Duodenal mucosa (tissue), 2 donors: ENCODE results near the gene DDX24.

Experiments
- H3K27ac ChIP-seq: one replicate; pipeline ENCODE4 v1.7.0; 2013; ENCODE audit warnings: low read depth, low read length
- H3K27me3 ChIP-seq, 2 donors: one replicate each; pipeline ENCODE4 v1.7.0; 2013; ENCODE audit warnings: low read length in 2 of 2, control low read depth in 1 of 2; ENCODE audit not compliant: insufficient read depth in 2 of 2, control insufficient read depth in 1 of 2
- H3K36me3 ChIP-seq, 2 donors: one replicate each; pipeline ENCODE4 v1.7.0; 2013; ENCODE audit warnings: low read length in 2 of 2, control low read depth in 1 of 2; ENCODE audit not compliant: insufficient read depth in 2 of 2, control insufficient read depth in 1 of 2
- H3K4me1 ChIP-seq, 2 donors: one replicate each; pipeline ENCODE4 v1.7.0; 2013; ENCODE audit warnings: low read length in 2 of 2, control low read depth in 1 of 2; ENCODE audit not compliant: insufficient read depth in 2 of 2, control insufficient read depth in 1 of 2
- H3K4me3 ChIP-seq, 2 donors: one replicate each; pipeline ENCODE4 v1.7.0; 2013; ENCODE audit warnings: low read length in 2 of 2, low read depth in 1 of 2
- H3K9ac ChIP-seq, 2 donors: one replicate each; pipeline ENCODE4 v1.7.0; 2013; ENCODE audit warnings: low read length in 2 of 2, low read depth in 1 of 2
- H3K9me3 ChIP-seq, 2 donors: one replicate each; pipeline ENCODE4 v1.7.0; 2013; ENCODE audit warnings: low read length in 2 of 2, control low read depth in 1 of 2; ENCODE audit not compliant: control insufficient read depth in 1 of 2

Gene DDX24

GRCh38 chr14:94104731-94105130 is 23.7 kb upstream of the DDX24 start:
- Histone ChIP-seq H3K4me1 (peaks cover 0 to under 1% of the 10 kb centered on the region in 2 donors), H3K36me3 (no peaks in the 10 kb centered on the region), H3K9me3 (no peaks in the 10 kb centered on the region), H3K27ac (no peak overlapping the region), H3K4me3 (no peak overlapping the region), H3K9ac (no peak overlapping the region), H3K27me3 (no peaks in the 10 kb centered on the region)

GRCh38 chr14:94103554-94104150 is 22.6 kb upstream of the DDX24 start:
- no peak overlapping the region for H3K9ac ChIP-seq
- no peaks in the 10 kb centered on the region for H3K4me1 ChIP-seq
- no peaks in the 10 kb centered on the region for H3K9me3 ChIP-seq
- no peak overlapping the region for H3K27ac ChIP-seq
- no peak overlapping the region for H3K4me3 ChIP-seq
- H3K27me3 ChIP-seq = no peaks in the 10 kb centered on the region
- no peaks in the 10 kb centered on the region for H3K36me3 ChIP-seq

DNA sequence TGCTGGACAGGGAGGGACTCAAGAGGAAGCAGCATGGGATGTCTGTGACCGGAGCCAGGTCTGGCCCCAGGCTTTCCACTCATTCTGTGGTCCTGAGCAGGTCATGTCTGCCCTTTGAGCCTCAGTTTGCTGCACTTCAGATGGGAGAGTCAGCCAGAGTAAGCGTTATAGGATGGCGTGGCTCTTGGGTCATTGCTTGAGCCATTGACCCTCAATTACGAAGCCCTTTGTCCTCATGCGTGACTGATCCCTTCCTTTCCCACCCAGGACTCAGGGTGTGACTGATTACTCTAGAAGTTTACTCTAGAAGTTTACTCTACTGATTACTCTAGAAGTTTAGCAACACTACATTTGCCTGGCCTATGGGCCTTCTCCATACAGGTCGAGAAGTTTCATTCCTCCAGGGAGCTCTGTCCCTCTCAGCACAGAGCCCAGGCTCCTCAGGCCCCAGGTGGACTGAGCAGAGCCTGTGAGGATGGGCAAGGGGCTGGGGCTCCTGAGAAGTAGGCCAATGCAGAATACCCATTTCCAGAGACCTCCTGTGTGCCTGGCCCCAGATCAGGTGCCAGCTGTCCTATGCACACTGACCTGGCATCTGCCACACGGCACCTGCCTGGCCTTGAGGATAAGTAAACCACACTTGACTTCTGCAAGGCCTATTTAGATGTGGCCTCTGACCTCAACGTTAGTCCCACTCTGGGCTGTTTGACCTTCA is 21.9 kb upstream of the DDX24 start:
- Histone ChIP-seq H3K4me1 (no peaks in the 10 kb centered on the region), H3K9ac (no peak overlapping the region), H3K27ac (no peak overlapping the region), H3K9me3 (no peaks in the 10 kb centered on the region), H3K36me3 (no peaks in the 10 kb centered on the region), H3K4me3 (no peak overlapping the region), H3K27me3 (no peaks in the 10 kb centered on the region)

DNA sequence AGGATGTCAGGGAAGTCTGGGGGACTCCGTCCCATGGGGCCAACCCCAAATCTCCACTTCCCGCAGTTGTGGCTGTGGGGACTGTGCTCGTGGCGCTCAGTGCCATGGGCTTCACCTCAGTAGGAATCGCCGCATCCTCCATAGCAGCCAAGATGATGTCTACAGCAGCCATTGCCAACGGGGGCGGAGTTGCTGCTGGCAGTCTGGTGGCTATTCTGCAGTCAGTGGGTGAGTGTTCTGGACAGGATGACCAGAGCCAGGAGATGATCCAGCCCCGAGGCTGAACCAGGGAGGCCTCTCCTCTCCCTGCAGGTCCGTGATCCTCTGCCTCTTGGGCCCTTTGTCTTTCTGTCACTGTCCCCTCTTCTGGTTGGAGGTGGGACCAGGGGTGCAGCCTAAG is 20.7 kb upstream of the DDX24 start:
- no peaks in the 10 kb centered on the region for H3K4me1 ChIP-seq
- no peak overlapping the region for H3K4me3 ChIP-seq
- no peak overlapping the region for H3K27ac ChIP-seq
- H3K27me3 ChIP-seq = no peaks in the 10 kb centered on the region
- no peaks in the 10 kb centered on the region for H3K36me3 ChIP-seq
- no peak overlapping the region for H3K9ac ChIP-seq
- no peaks in the 10 kb centered on the region for H3K9me3 ChIP-seq

- Histone ChIP-seq H3K36me3 (no peaks in the 10 kb centered on the region), H3K9me3 (no peaks in the 10 kb centered on the region), H3K4me1 (no peaks in the 10 kb centered on the region), H3K27me3 (no peaks in the 10 kb centered on the region), H3K9ac (no peak overlapping the region), H3K4me3 (no peak overlapping the region), H3K27ac (no peak overlapping the region)
Observed at GRCh38 chr14:94100847-94101246, 19.8 kb upstream of the DDX24 start.

DNA sequence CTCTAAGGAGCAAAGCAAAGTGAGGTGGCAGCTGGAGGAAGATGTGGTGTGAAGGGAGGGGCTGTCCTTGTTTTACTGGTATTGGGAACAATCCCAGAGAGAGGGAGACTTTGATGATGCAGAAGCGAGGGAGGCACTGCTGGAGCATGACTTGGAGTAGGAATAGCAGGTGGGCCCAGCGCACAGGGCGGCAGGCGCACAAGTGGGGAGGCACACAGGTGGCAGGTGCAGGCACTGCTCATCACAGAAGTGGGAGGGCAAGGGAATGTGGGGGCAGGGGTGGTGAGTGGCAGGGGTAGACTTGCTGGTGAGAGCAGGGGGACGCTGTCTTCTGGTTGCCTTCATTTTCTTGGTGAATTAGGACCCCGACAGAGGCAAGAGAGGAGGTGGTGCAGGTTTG is 18.0 kb upstream of the DDX24 start:
- Histone ChIP-seq H3K27ac (no peak overlapping the region), H3K27me3 (no peaks in the 10 kb centered on the region), H3K4me1 (no peaks in the 10 kb centered on the region), H3K4me3 (no peak overlapping the region), H3K9ac (no peak overlapping the region), H3K9me3 (no peaks in the 10 kb centered on the region), H3K36me3 (no peaks in the 10 kb centered on the region)

DNA sequence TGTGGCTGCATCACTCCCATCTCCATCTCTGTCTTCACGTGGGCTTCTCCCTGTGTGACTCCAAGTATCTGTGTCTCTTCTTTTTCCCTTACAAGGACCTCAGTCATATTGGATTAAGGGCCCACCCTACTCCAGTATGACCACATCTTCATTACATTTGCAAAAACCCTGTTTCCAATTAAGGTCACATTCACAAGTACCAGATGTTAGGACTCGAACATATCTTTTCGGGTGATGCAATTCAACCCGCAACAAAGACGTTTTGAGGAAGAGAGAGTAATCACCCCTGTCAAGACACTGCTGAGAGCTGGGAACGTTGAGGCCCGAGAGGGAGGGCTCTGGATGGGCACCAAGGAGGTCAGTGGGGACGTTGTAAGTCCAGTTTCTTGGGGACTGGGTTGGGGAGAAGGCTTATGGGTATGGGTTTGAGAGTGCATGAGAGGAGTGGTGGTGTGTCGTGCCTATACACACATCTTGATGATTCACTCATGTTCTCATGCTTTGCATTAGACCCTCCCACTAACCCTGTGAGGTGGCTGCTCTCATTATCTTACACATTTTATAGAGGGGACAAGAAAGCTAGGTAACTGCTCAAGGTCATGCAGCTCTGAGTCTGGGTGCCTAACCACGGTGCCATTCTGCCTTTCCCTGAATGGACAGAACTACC is 17.5 kb upstream of the DDX24 start:
- no peak overlapping the region for H3K4me3 ChIP-seq
- no peaks in the 10 kb centered on the region for H3K27me3 ChIP-seq
- H3K9me3 ChIP-seq = no peaks in the 10 kb centered on the region
- H3K9ac ChIP-seq = no peak overlapping the region
- H3K36me3 ChIP-seq = no peaks in the 10 kb centered on the region
- H3K4me1 ChIP-seq = no peaks in the 10 kb centered on the region
- no peak overlapping the region for H3K27ac ChIP-seq

DNA sequence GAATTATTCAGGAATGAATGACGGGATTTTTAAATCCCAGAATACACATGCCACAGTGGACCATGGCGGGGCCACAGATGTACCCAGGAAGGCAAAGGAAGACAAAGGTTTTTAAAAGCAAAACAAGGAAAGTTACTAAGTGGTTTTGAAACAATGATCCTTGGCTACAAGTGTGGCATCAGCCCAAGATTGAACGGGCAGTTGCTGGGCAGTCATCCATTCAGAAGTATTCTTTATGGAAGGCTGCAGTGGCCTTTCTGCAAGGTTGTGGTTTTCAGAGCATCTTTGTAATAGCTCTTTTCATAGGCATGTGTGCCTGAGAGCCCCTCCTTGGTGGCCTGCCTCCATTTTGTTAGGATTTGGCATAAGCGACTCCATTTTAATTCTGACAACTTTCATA is 16.1 kb upstream of the DDX24 start:
- no peaks in the 10 kb centered on the region for H3K27me3 ChIP-seq
- no peaks in the 10 kb centered on the region for H3K9me3 ChIP-seq
- H3K27ac ChIP-seq = no peak overlapping the region
- no peaks in the 10 kb centered on the region for H3K36me3 ChIP-seq
- H3K9ac ChIP-seq = no peak overlapping the region
- no peaks in the 10 kb centered on the region for H3K4me1 ChIP-seq
- H3K4me3 ChIP-seq = no peak overlapping the region

DNA sequence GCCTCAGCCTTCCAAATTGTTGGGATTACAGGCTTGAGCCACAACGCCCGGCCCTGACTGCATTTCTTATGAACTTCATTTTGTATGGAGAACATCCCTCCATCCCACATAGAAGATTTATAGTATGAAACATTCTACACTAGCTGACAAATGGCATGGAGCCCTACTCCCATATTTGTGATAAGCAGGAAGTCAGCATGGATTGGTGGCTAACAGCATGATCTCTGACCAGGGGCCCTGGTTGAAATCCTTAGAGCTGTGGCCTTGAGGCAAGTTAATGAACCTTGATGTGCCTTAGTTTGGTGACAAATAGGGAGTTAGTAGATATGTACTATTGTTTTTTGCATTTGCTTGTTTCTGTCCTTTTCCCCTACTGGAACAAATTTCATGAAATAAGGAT is 12.4 kb upstream of the DDX24 start:
- no peak overlapping the region for H3K9ac ChIP-seq
- no peak overlapping the region for H3K27ac ChIP-seq
- H3K4me3 ChIP-seq = no peak overlapping the region
- H3K27me3 ChIP-seq = no peaks in the 10 kb centered on the region
- no peaks in the 10 kb centered on the region for H3K36me3 ChIP-seq
- H3K9me3 ChIP-seq = no peaks in the 10 kb centered on the region
- no peaks in the 10 kb centered on the region for H3K4me1 ChIP-seq

DNA sequence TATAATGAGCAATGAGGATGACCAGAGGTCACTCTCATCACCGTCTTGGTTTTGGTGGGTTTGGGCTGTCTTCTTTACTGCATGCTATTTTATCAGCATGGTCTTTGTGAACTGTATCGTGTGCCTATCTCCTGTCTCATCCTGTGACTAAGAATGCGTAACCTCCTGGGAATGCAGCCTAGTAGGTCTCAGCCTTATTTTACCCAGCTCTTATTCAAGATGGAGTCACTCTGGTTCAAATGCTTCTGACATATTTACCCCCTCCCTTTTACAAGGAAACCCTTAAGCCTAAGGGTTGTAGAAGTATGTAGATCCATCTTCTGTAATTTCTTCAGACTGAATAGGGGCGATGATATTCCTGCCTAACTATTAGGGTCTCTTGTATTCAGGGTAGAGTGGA is 8.5 kb upstream of the DDX24 start:
- no peaks in the 10 kb centered on the region for H3K36me3 ChIP-seq
- H3K27ac ChIP-seq = no peak overlapping the region
- H3K4me3 ChIP-seq = no peak overlapping the region
- no peaks in the 10 kb centered on the region for H3K4me1 ChIP-seq
- H3K9me3 ChIP-seq = no peaks in the 10 kb centered on the region
- H3K27me3 ChIP-seq = no peaks in the 10 kb centered on the region
- no peak overlapping the region for H3K9ac ChIP-seq
